RCC 7860 (cell line): Measurements from ENCODE around the gene DSCAM.
"Not testable (repeated sequence)": the region's sequence is repeated elsewhere in the genome, so short reads cannot be mapped to it uniquely, and the experiment has no call there.

ENCODE experiments used
- DNase-seq: peaks from one replicate; pipeline ENCODE4 v3.0.0-alpha.2; 2015; ENCODE audit warnings: low spot score
- FAIRE-seq: peaks from 2 replicates; lab custom pipeline; 2012; peaks lifted over from hg19 to GRCh38; lab: Jason Lieb, UNC

The DSCAM gene

DNA sequence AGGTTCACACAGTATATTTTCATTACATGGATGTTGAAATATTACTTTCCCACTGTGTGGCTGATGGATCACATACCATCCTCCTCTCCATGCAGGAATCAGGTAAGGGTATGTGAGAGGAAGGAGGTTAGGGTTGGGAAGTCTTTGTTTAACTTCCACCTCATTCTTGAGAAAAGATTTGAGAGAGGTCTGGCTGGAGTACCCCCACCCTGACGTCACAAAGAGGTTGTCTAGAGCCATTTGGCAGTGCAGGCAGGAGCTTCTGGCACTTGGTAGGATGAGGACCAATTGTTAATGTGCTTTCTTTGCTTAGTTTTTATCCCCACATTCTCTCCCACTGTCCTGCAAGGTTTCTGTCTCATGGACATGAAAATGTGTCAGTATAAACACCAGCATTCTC, 356.6 kb downstream of the DSCAM start:
- no peak for FAIRE-seq
- no peak for DNase-seq

DNA sequence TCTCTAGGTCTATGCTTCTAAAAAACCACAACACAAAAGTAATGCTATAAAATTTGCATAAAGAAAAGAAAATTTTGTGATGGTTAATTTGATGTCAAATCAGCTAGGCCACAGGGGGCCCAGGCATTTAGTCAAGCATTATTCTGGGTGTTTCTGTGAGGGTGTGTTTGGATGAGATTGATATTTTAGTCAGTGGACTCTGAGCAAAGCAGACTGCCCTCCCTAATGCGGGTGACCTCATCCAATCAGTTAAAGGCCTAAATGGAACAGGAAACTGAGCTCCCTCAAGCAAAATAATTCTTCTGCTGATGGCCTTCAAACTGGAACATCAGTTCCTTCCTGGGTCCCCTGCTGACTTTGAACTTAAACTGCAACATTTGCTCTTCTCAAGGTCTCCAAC, 358.0 kb downstream of the DSCAM start:
- FAIRE-seq (no peak), DNase-seq (no peak)

DNA sequence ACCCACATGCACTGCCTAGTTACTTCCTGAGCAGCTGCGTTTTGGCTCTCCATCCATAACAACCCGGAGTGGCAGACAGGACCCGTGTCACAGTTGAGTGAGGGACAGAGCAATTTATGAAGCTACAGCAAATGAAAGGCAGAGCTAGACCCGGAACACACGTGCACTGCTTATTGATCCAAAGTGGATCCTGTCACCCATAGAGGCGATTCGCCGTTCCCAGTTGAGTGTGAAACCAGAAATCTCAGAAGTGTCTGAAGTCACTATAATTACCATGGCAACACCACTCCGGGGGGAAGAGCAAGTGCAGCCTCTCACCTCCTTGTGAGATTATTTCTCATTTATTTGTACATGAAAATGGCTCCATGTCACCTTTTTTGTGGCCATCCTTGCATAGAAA, 365.2 kb downstream of the DSCAM start:
- no peak for FAIRE-seq
- no peak for DNase-seq

DNA sequence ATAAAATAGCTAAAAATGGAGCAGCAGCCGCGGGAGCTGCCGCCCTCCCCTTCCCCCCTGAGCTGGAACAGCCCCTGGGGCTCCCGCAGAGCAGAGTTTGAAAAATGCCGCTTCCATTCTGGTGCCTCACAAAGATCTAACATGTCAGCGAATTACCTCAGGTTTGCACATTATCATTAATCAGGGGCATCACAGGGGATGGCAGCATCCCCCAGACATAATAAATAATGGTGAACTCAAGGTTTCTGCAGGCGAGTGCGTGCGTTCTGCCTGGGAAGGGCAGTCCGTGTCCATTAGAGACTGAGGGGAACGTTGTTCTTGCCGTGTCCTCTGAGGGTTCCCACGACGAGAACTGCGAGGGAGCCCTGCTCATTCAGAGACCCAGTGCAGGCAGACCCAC, 372.4 kb downstream of the DSCAM start:
- FAIRE-seq: no peak

DNA sequence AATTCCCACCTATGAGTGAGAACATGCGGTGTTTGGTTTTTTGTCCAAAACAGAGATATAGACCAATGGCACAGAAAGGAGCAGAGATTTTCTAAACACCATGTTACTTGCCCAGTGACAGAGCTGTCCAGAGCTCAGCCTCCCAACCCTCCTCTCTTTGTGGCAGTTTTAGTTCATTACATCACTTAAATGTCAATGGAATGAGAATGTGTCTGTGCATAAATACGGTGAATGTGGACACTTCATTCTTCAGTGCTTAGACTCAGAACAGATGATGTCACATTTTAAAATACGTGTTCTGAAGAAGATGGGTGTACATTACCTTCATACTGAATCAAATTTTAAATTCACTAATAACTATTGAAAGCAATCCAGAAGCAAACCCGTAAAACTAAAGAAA, 374.9 kb downstream of the DSCAM start:
- DNase-seq (no peak), FAIRE-seq (no peak)

More for the DNA sequence above, 372.4 kb downstream of the DSCAM start:
- no peak for DNase-seq

DNA sequence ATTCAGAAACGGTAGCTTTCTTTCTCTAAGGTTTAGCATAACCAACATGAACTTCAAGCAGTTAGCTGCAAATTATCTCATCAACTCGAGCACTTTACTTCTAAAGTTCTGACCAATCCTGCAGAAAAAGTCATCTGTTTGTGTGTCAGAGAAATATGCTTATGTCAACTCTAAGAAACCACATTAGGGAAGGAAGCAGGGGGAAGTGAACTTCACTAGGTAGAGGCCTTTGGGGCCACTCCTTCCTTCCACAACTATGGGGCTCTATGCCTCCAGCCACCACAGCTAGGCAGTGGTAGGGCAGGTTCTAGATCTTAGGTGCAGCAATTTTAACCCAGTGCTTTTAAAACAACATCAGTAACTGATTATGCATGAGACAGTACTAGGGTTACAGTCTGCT, 375.9 kb downstream of the DSCAM start:
- no peak for FAIRE-seq
- DNase-seq: no peak

DNA sequence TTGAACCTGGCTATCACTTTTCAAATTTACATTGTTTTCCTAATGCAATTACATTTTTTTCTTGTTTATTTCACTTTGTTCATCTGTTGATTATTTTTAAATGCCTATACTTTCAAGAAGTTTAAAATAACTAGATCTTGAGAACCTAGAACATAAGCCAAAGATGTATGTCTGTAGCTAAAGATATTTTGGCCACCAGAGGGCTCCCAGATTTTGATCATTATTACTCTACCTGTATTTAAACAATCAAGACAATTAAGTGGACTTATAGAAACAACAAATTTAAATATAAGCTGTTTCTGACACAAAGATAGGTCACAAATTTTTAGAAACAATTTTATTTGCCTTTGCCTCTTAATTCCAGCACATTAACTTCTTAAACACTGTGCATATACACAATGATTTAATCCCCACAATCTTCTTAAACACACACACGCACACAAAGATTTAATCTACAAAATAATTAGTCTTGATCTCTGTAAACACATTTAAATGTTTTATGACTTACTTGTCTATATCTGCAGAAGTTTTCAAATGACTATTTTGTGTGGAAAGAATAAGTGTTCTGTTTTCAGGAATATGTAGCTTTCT, 380.0 kb downstream of the DSCAM start:
- FAIRE-seq (peak; percentile 21), DNase-seq (no peak)

DNA sequence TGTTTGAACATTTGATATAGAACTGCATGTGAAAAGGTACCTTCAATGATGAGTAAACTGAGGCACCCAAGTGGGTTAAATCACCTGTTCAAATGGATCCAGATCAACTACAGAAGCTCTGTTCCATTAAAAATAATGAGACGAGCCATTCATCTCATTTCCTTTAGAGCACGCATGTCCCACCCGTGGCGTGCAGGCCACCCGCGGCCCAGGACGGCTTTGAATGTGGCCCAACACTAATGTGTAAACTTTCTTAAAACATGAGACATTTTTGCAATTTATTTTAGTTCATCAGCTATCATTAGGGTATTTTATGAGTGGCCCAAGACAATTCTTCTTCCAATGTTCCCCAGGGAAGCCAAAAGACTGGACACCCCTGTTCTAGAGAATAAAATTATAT, 381.6 kb downstream of the DSCAM start:
- DNase-seq: no peak
- FAIRE-seq: no peak

DNA sequence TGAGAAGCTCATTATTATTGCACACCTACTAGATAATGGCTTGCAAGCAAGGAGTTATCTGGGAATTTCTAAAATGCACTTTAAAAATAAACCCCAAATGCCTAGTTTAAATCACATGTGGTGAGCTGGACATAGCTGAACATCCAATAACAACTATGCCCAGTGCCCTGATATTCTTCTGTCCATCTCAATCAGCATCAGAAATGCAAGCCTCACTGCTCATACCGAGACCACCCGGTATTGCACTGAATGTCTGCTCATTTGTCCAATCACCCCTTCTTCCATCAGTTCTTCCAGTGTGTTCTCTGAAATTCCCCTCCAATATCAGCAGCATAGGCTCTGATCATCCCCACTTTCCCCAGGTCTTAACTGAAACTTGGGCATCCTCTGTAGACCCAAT, 383.8 kb downstream of the DSCAM start:
- no peak for FAIRE-seq
- DNase-seq: no peak

DNA sequence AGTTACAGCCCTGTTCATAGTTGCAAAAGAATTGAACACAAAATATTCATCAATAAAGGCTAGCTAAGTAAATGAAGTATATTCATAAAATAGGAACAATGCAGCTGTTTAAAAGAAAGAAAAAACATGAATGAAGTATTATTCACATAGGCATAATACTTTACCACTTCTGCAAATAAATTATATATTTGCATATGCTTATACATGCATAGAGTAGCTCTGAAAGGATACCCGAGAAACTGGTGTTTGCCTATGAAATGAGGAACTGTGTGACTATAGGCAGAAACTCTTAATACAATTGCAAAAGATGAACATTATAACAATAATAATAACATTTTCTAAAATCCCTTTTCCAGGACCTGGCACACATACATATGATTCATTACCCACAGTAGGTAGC, 385.9 kb downstream of the DSCAM start:
- DNase-seq (no peak), FAIRE-seq (no peak)

DNA sequence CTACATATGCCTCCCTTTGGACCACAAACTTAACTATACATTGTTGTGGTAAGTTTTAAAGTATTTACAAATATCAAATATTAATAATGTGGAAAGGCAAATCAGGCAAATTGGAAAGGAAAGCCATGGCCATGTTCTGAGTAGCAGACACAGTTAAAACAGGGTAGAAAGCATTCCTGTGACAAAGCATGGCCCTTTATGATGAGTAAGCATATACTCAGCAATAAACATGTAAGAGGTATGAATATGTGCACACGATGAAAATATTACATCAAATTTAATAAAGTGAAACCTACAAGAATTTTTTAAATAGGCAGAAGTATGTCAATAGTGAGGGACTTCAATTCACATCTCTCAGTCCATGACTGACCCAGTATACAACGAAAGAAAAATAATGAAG, 389.2 kb downstream of the DSCAM start:
- DNase-seq (no peak), FAIRE-seq (no peak)

DNA sequence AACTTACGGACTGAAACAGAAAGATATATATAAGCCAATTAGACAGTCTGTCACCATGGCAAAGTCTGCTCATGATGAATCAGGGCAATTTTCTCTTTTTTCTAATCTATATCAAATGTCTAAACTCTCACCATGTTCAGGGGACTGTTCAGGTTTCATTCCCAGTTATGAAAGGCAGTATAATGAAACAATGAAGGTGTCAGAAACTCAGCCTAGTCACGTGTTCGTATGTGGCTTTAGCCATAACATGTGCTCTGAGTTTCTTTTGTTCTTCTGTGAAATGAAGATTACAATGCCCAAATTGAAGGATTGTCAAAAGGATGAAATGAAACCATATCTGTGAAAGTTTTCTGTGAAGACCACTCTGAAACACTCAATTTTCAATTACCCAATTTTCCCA, 392.9 kb downstream of the DSCAM start:
- no peak for DNase-seq
- no peak for FAIRE-seq

DNA sequence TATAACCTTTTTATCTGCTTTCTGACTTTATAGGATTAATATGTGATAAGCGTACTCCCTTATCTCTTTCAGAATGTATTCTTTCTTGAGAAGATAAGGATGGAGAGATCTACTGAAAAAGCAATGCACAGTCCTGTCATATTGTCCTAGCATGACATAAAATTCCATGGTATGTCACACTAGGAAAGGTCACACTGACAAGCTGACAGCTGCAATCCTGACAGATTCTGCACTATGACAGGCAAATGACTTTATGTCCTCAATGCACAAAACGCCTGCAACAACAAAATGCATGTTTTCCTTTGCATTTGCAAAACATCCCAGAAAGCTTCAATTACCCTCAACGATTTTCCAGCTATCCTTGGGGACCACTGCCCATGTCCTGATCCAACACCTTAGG, 393.8 kb downstream of the DSCAM start:
- FAIRE-seq (no peak), DNase-seq (no peak)

DNA sequence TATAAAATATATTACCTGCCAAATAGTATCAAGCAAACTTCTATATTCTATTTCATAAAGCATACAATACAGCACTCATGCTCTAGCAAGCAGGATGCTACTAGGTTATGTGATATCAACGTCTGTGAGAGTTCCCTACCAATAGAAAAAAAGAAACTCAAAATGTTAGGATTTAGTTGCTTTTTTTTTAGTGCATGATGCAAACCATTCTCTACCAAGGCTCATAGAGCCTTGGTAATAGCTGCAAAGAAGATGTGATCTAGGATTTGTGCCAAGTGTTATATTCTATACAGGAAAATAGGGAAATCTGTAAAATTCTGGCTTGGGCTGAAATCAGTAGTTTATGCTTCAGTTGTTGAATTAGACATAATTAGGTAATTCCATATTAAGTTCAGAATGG, 394.4 kb downstream of the DSCAM start:
- no peak for FAIRE-seq

DNA sequence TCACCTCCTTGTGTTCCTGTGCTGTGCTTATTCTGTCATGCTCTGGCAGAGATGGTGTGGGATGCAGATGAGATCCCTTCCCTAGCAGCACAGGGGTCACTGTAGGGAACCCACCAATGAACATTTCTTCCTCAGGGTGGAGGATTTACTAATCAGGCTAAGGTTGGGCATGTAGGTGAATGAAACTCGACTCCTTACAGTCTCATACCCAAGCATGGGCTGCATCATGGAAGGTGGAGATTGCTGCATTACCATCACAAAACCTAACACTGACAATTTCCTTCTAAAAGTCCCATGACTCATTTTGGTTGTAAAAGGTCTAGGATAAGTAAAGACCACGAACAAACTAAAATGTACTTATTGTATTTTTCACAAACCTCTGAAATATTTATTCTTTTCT, 399.9 kb downstream of the DSCAM start:
- no peak for DNase-seq
- no peak for FAIRE-seq

More for the DNA sequence above, 394.4 kb downstream of the DSCAM start:
- no peak for DNase-seq

DNA sequence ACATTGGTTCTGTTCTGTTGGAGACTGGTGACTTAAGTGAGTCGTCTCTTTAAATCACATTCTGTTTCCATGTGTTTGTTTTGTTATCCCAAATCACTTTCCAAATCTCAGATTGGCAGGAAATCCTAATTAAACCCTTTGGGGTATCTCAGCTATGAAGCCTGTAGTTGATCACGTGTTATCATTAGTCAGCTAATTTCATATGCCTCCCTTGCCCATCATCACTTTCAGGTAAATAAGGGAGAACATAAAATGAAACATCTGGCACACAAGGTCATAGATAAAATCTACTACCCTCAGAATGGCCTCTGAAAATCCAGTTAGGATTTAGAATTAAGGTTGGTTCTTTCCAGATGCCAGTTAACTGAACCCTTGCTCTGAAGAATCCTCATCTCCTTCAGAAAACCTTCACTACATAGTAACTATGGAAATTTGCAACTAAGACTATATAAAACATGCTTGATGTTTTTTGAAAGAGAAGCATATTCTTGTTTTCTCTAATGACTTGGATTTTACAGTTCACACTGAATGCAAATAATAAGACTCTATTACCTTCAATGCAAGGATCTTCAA, 401.5 kb downstream of the DSCAM start:
- no peak for FAIRE-seq

DNA sequence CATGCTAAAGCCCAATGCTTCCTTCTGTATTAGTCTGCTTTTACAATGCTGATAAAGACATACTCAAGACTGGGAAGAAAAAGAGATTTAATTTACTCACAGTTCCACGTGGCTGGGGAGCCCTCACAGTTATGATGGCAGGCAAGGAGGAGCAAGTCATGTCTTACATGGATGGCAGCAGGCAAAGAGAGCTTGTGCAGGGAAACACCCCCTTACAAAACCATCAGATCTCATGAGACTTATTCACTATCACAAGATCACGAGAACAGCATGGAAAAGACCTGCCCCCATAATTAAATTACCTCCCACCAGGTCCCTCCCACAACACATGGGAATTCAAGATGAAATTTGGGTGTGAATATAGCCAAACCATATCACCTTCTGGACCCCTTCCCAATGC, 407.4 kb downstream of the DSCAM start:
- not testable (repeated sequence) for FAIRE-seq, DNase-seq

More for the DNA sequence above, 401.5 kb downstream of the DSCAM start:
- no peak for DNase-seq

DNA sequence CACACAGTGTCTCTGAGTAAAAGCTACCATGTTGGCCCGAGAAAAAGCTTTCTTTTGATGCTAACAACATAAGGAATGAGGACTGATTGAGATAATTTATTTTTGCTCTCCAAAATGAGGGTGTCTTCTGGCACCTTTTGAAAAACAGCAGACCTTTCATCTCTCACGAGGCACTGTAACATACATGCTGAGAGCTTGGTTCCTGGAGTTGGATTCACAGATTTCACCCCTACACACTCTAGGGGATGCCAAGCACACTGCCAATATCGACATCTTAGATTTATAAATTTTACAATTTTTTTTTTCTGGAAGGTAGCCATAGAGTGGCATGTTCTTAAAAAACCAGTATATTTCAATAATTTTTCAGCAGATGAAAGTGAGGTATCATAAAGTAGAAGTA, 408.3 kb downstream of the DSCAM start:
- FAIRE-seq (no peak), DNase-seq (no peak)

DNA sequence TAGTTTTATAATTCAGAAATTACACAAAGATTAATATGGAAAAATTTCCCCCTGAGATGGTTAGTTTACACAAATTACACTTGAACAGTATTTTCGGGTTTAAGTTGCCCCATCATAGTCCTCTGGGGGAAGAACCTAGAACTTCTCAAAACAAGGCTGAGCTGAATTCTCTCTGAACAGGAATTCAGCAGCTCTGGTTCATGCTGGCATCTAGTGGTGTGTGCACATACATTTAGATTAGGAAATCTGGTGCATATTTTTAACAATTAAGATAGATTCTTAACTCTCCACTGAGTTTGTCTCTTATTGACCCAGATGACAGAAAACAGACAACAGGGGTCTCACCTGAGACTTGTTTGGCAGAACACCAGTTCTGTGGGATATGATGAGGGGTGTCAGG, 410.7 kb downstream of the DSCAM start:
- DNase-seq: no peak
- FAIRE-seq: no peak

DNA sequence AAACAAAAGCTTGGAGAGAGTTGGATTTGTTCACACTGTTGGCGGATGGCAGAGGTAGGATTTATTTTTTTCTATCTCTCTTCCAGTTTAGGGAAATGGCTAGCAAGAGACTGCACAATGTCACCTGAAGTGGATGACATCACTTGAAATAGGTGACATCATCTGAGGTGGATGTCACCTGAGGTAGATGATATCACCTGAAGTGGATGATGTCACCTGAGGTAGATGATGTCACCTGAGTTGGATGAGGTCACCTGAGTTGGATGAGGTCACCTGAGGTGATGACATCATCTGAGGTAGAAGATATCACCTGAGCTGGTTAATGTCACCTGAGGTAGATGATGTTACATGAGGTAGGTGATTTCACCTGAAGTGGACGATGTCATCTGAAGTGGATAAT, 413.4 kb downstream of the DSCAM start:
- DNase-seq (no peak), FAIRE-seq (no peak)

DNA sequence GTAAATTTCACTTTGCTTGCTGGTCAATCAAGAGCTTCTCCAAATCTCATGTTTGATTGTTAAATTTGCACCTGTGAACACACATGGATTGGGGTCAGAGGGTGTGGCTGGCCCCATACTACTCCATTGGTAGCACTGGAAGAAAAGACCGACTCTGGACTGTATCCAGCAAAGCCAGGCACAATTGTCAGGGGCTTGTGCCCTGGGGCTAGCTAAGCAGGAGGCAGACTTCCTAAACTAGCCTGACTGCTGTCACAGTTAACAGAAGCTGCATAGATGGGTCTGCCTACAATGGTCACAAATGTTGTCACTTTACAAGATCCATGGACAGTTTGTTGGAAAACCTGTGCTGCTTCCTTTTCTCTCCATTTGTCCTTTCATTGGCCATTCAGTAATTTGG, 421.0 kb downstream of the DSCAM start:
- FAIRE-seq: no peak
- no peak for DNase-seq

DNA sequence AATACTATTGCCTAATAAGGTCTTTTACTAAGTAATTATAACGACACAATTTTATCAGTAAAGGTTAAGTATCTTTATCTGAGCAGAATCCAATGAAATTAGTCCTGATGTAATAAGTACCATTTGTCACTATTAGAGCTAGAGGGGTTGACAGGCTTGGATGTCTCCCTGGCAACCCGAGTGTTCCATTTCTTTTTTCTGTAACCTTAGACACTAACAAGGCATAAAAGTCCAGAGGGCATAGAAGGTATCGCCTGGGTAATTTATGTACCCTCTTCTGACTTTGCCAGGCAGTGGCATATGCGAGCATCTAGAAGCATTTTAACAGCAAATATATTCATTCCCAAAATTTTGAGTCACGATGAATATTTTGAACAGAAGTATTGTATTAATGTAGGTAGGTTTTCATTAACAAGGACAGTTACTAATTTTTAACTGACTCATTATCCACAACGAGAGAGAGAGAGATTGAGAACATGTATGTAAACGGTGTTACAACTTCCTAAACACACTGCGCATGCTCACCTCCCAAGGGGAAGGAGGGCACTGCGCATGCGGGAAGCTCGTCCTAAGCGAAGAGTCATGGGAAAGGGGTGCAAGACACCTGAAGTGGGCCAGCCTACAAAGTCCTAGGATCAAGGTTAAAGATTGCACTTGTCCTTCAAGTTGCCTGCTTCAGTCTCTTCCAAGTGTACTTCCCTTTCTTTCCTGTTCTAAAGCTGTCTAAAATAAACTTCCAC, 423.9 kb downstream of the DSCAM start:
- FAIRE-seq: no peak
- DNase-seq: no peak
